Fibroblast of villous mesenchyme (primary cell): ENCODE data around the gene C7orf33. TPM values are rescaled to one million over a fixed set of nuclear protein-coding genes. Genes with fewer than 3 reads are reported as not detected.

Source experiments
- DNase-seq: peaks from one replicate; pipeline ENCODE4 v3.0.0-alpha.2; 2010; ENCODE audit warnings: low read depth
- H3K4me3 ChIP-seq: 2 replicates; pipeline ENCODE4 v1.5.1; 2011; ENCODE audit warnings: low read depth, mild to moderate bottlenecking, low read length
- CTCF ChIP-seq: IDR thresholded peaks from 2 replicates; pipeline ENCODE4 v1.5.1; 2012; ENCODE audit warnings: low read depth, mild to moderate bottlenecking, low read length; ENCODE audit not compliant: insufficient read depth
- total RNA-seq: library from RNA; depleted of rRNA; stranded (reverse); fragments of >200 nt; gene quantifications from 2 replicates; pipeline ENCODE4 v1.2.3, GENCODE V29; 2012

C7orf33 gene
- total RNA-seq, 1 donor, result not detected

DNA sequence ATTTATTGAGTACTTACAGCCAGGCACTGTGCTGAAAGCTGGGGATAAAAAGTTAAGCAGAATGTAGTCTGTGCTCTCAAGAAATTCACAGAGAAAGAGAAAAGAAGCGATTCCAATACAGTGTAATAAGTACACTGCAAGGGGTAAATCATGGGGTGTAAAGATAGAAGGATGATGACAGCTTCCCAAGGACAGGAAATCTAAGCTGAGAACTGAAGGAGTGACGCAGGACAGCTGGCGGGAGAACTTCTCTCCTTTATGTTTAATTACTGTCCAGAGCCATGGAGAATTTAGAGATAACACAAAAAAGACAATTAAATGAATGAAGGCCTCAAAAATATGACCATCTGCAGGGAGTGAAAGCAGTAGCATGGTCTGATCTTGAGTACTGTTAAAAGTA lies 34.8 kb downstream of the C7orf33 start:
- no peak for DNase-seq
- H3K4me3 ChIP-seq, result no peak overlapping the region
- TF ChIP-seq CTCF, result no peak

DNA sequence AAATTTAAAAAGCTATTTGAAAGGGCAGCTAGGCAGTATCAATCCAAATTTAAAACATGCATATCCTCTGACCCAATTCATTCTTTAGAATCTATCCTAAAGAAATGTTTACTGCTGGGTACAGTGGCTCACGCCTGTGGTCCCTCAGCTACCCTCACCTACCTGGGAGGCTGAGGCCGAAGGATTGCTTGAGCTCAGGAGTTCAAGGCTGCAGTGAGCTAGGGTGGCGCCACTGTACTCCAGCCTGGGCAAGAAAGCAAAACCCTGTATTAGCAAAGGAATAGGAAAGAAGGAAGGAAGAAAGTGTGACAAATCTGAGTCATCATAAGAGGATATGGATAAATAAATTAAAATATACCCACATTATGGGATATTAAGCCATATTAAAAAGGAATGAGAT lies 36.3 kb downstream of the C7orf33 start:
- no peak overlapping the region for H3K4me3 ChIP-seq
- no peak for TF ChIP-seq CTCF

GRCh38 chr7:148628011-148628410 lies 37.4 kb downstream of the C7orf33 start:
- no peak for TF ChIP-seq CTCF
- no peak for DNase-seq
- H3K4me3 ChIP-seq, result no peak overlapping the region

More for the DNA sequence above, 36.3 kb downstream of the C7orf33 start:
- DNase-seq, result no peak

DNA sequence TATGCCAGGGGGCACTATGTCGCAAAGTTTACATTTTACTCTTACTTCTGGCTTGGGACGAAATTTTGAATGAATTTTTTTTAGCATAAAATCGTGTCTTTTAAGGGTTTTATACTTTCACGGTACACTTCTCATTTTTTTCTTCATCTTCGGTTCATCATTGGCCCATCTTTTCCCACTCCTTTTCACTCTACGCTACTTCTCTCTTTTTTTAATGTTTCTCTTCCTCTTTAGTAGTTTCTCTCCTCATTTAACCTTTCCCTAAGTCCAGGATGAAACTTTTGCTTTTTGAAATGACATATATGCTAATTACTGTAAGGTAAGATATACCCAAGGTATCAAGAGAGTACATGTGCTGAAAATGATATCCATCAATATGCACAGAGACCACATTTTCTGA lies 39.5 kb downstream of the C7orf33 start:
- no peak for TF ChIP-seq CTCF
- H3K4me3 ChIP-seq, result no peak overlapping the region
- DNase-seq, result no peak

DNA sequence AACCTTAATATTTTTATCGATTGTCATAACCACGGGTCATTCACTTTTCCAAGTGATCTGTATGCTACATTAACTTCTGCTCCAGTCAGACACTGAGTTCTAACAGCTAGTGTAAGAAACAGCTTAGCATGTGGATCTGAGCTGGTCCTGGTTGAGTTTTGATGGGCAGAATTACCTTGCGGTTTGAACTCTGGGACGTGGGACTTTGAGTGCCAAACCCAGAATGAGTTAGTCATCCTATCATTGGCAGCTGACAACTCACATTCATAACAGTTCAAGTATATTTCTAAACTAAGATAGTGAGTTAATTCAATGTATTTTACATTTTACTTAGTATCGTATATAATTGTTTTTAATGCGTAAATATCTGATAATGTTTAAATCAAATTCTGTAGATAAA lies 43.2 kb downstream of the C7orf33 start:
- TF ChIP-seq CTCF, result no peak
- no peak overlapping the region for H3K4me3 ChIP-seq
- no peak for DNase-seq

GRCh38 chr7:148637094-148637493 lies 46.5 kb downstream of the C7orf33 start:
- TF ChIP-seq CTCF, result no peak
- H3K4me3 ChIP-seq, result no peak overlapping the region
- no peak for DNase-seq

- TF ChIP-seq CTCF, result no peak
- DNase-seq, result no peak
- no peak overlapping the region for H3K4me3 ChIP-seq
Observed at GRCh38 chr7:148645898-148646297, 55.3 kb downstream of the C7orf33 start.
